HCT116 (cell line): Measurements from ENCODE around the gene CLDN2. TPM values are rescaled to one million over a fixed set of nuclear protein-coding genes. Genes with fewer than 3 reads are reported as not detected.

Experiments
- ATAC-seq: fragments of 200-7000 bp; cut with Tn5 transposase; 2 replicates; pipeline ENCODE4 v1.9.1; 2020; ENCODE audit warnings: mild to moderate bottlenecking, moderate library complexity
- BruUV-seq: library from RNA; stranded (reverse); fragments of 400-500 nt; replicated peaks from 2 replicates; lab custom pipeline; 2021; lab: Mats Ljungman, UMichigan
- CTCF ChIA-PET: fragments of 300-600 bp; sonication (Branson Sonifier 250); formaldehyde crosslinking; loops from one replicate; lab custom pipeline; 2021; ENCODE audit warnings: antibody characterized with exemption; lab: Charles Lee
- POLR2A ChIA-PET: fragments of 300-600, 350-600 bp; sonication (Branson Sonifier 250); formaldehyde crosslinking; loops from one replicate; lab custom pipeline; 2021; ENCODE audit warnings: antibody characterized with exemption; lab: Charles Lee
- RAD21 ChIA-PET, 2 experiments: fragments of 300-600 bp; sonication (Branson Sonifier 250); formaldehyde crosslinking; loops; one replicate each; lab custom pipeline; 2023; ENCODE audit warnings: low total read pairs in 2 of 2; ENCODE audit not compliant: uncharacterized antibody in 2 of 2, unreplicated experiment in 2 of 2, low non-redundant PET in 1 of 2; lab: Charles Lee
- DNase-seq: peaks from one replicate; pipeline ENCODE4 v3.0.0-alpha.2; 2010; ENCODE audit warnings: low read depth, low spot score
- H2AFZ ChIP-seq: fragments of 200-600 bp; shearing (Covaris generic), sonication (generic); 2 replicates; pipeline ENCODE4 v1.6.1; 2017; ENCODE audit warnings: low read depth, mixed run types, mixed read lengths, antibody characterized with exemption, low read length; ENCODE audit not compliant: poor library complexity, severe bottlenecking
- H3K27ac ChIP-seq: 2 replicates; pipeline ENCODE4 v1.5.1; 2012; ENCODE audit warnings: low read depth, low read length
- H3K27me3 ChIP-seq: fragments of 200-600 bp; sonication (generic); 2 replicates; pipeline ENCODE4 v1.6.1; 2016; ENCODE audit warnings: mixed run types, low read length, mixed read lengths; ENCODE audit not compliant: insufficient read depth
- H3K36me3 ChIP-seq, 2 experiments: fragments of 200-500 bp in 1 of 2; fragments of 200-600 bp in 1 of 2; sonication (Bioruptor generic) in 1 of 2; sonication (generic) in 1 of 2; 2 replicates each; pipeline versions ENCODE4 v1.5.1 to v1.6.1; 2014 to 2016; ENCODE audit warnings: low read length in 2 of 2, inconsistent platforms in 1 of 2, mixed read lengths in 1 of 2, mixed run types in 1 of 2; ENCODE audit not compliant: insufficient read depth in 2 of 2, control insufficient read depth in 1 of 2
- H3K4me1 ChIP-seq, 2 experiments: fragments of 200-600 bp in 1 of 2; sonication (generic) in 1 of 2; 2 replicates each; pipeline versions ENCODE4 v1.5.1 to v1.6.1; 2012 to 2017; ENCODE audit warnings: low read length in 2 of 2, inconsistent platforms in 1 of 2, mild to moderate bottlenecking in 1 of 2, mixed read lengths in 1 of 2, mixed run types in 1 of 2, moderate library complexity in 1 of 2; ENCODE audit not compliant: insufficient read depth in 2 of 2, control insufficient read depth in 1 of 2
- H3K4me2 ChIP-seq: fragments of 200-600 bp; sonication (generic); 2 replicates; pipeline ENCODE4 v1.6.1; 2017; ENCODE audit warnings: mixed run types, low read length, mixed read lengths
- H3K4me3 ChIP-seq, 2 experiments: fragments of 200-600 bp in 1 of 2; sonication (generic) in 1 of 2; replicated peaks in 1 of 2; 2 replicates each; pipeline ENCODE4 v1.5.1; 2011 to 2016; ENCODE audit warnings: low read length in 2 of 2, control low read depth in 1 of 2, low read depth in 1 of 2, mild to moderate bottlenecking in 1 of 2, mixed read lengths in 1 of 2, mixed run types in 1 of 2
- H3K79me2 ChIP-seq: fragments of 200-600 bp; sonication (generic); 2 replicates; pipeline ENCODE4 v1.6.1; 2017; ENCODE audit warnings: mild to moderate bottlenecking, mixed run types, low read length, moderate library complexity, mixed read lengths; ENCODE audit not compliant: insufficient read depth
- H3K9ac ChIP-seq: fragments of 200-600 bp; sonication (generic); 2 replicates; pipeline ENCODE4 v1.6.1; 2016; ENCODE audit warnings: low read length, mixed read lengths
- H3K9me2 ChIP-seq: fragments of 200-600 bp; sonication (generic), shearing (Covaris generic); 2 replicates; pipeline ENCODE4 v1.6.1; 2017; ENCODE audit warnings: mixed run types, mild to moderate bottlenecking, moderate library complexity; ENCODE audit not compliant: insufficient read depth
- H3K9me3 ChIP-seq, 2 experiments: fragments of 200-500 bp in 1 of 2; fragments of 200-600 bp in 1 of 2; sonication (Bioruptor generic) in 1 of 2; sonication (generic) in 1 of 2; 2 replicates each; pipeline ENCODE4 v1.6.1; 2014 to 2017; ENCODE audit warnings: low read length in 2 of 2, mixed read lengths in 2 of 2, inconsistent platforms in 1 of 2, low read depth in 1 of 2, mild to moderate bottlenecking in 1 of 2, mixed run types in 1 of 2, moderate library complexity in 1 of 2; ENCODE audit not compliant: control insufficient read depth in 1 of 2, insufficient read depth in 1 of 2
- H4K20me1 ChIP-seq: fragments of 200-600 bp; sonication (generic), shearing (Covaris generic); 2 replicates; pipeline ENCODE4 v1.6.1; 2017; ENCODE audit warnings: mixed run types, mild to moderate bottlenecking, moderate library complexity; ENCODE audit not compliant: insufficient read depth
- EGR1 ChIP-seq: IDR thresholded peaks from 2 replicates; pipeline ENCODE4 v1.6.1; 2012; ENCODE audit warnings: low read depth
- ELF1 ChIP-seq: IDR thresholded peaks from 2 replicates; pipeline ENCODE4 v1.6.1; 2012; ENCODE audit warnings: low read depth, borderline replicate concordance
- EZH2 ChIP-seq: fragments of 200-600 bp; sonication (generic); IDR thresholded peaks from 2 replicates; pipeline ENCODE4 v1.6.1; 2017; ENCODE audit warnings: antibody characterized with exemption, mixed run types
- EZH2phosphoT487 ChIP-seq: fragments of 200-600 bp; IDR thresholded peaks from 2 replicates; pipeline ENCODE4 v1.6.1; 2018; ENCODE audit warnings: antibody characterized with exemption, borderline replicate concordance
- FOSL1 ChIP-seq: IDR thresholded peaks from 2 replicates; pipeline ENCODE4 v1.6.1; 2012; ENCODE audit warnings: low read depth
- JUND ChIP-seq: IDR thresholded peaks from 2 replicates; pipeline ENCODE4 v1.6.1; 2012
- POLR2A ChIP-seq: IDR thresholded peaks from 2 replicates; pipeline ENCODE4 v1.7.0; 2011; ENCODE audit warnings: borderline replicate concordance; ENCODE audit not compliant: insufficient read depth, insufficient read length; ENCODE audit errors: extremely low read depth
- RAD21 ChIP-seq: IDR thresholded peaks from 2 replicates; pipeline ENCODE4 v1.6.1; 2012; ENCODE audit warnings: low read depth, mild to moderate bottlenecking
- SRF ChIP-seq: IDR thresholded peaks from 2 replicates; pipeline ENCODE4 v1.6.1; 2012; ENCODE audit warnings: low read depth
- TCF7L2 ChIP-seq: IDR thresholded peaks from 2 replicates; pipeline ENCODE4 v1.7.0; 2011; ENCODE audit warnings: borderline replicate concordance, inconsistent platforms; ENCODE audit not compliant: insufficient read depth, insufficient read length; ENCODE audit errors: extremely low read depth
- YY1 ChIP-seq: IDR thresholded peaks from 2 replicates; pipeline ENCODE4 v1.6.1; 2011; ENCODE audit warnings: low read length, low read depth, moderate library complexity, mild to moderate bottlenecking; ENCODE audit not compliant: insufficient replicate concordance; ENCODE audit errors: extremely low read depth
- ZFX ChIP-seq: fragments of 450-650 bp; IDR thresholded peaks from 2 replicates; pipeline ENCODE4 v1.6.1; 2017
- intact Hi-C: fragments of 100-400 bp; cut with micrococcal nuclease; formaldehyde crosslinking; loops from 2 replicates; pipeline ENCODE4 v1.10.0; 2022
- total RNA-seq: library from RNA; stranded (reverse); gene quantifications from one replicate; pipeline ENCODE4 v1.2.1, GENCODE V29; 2021; ENCODE audit not compliant: unreplicated experiment
- TF ChIP-seq, protein P1 (sequence below): IDR thresholded peaks from 2 replicates; pipeline ENCODE4 v1.6.1; 2012
- TF ChIP-seq, protein P2 (sequence below): IDR thresholded peaks from 2 replicates; pipeline ENCODE4 v1.6.1; 2012; ENCODE audit warnings: low read depth
- TF ChIP-seq, protein P3 (sequence below): IDR thresholded peaks from 2 replicates; pipeline ENCODE4 v1.6.1; 2011; ENCODE audit warnings: mild to moderate bottlenecking, low read length, moderate library complexity; ENCODE audit not compliant: insufficient replicate concordance; ENCODE audit errors: extremely low read depth
- TF ChIP-seq, protein P4 (sequence below): IDR thresholded peaks from 2 replicates; pipeline ENCODE4 v1.6.1; 2012

CLDN2 gene
- total RNA-seq, 1 experiment from 2014 or later = 0.10 TPM

DNA sequence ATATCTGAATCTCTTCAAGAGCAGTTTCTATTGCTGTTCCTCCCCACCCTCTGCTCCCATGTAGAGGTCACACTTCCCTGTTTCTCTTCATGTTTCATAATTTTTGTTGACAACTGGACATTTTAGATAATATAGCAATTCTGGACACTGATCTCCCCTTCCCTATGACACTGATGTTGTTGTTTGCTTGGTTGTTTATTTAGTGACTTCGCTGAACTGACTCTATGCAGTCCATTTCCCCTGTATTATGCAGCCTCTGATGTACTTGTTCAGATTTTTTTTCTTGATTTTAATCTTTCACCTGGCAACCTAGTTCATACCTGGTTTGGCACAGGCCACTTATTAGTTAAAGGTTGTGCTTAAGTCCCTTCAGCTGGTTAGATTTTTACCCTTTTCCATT is 29.2 kb downstream of the CLDN2 start:
- TF ChIP-seq SRF = no peak

DNA sequence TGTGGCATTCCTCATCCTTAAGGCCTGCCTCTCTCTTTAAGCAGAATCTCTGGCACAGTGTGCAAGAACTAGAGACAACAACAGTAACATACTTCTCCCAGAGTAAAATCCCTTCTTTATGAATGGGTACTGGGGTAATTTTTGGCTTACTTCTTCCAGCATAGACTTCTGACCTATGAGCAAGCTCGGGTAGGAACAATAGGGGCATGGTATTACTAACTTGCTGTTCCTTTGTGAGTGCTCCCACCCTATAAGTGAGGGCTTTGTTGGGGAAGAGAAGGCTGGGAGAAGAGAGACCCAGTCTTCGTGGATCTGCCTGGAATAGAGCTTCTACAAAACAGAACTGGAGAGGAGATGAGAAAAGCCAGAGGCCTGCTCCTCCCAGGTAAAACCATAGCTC is 30.2 kb downstream of the CLDN2 start:
- H3K9me3 ChIP-seq = no peaks in the 10 kb centered on the region
- H3K27ac ChIP-seq = no peak overlapping the region
- ATAC-seq = no peak
- H3K4me1 ChIP-seq = peaks cover 0 to 3% of the 10 kb centered on the region in 2 experiments; a peak in 3 of 4 replicates
- no peak overlapping the region for H3K4me3 ChIP-seq
- POLR2A ChIA-PET = no interaction called here
- H2AFZ ChIP-seq = no peak overlapping the region
- H3K4me2 ChIP-seq = no peak overlapping the region
- no peaks in the 10 kb centered on the region for H3K79me2 ChIP-seq
- no peak for DNase-seq
- no peak overlapping the region for H3K9ac ChIP-seq
- RAD21 ChIA-PET = no interaction called here
- CTCF ChIA-PET = interaction anchor here (0.7 to 1.2 kb wide), 2 partner anchors 9 to 51 kb away, joined by 3 read pairs; no protein-coding TSS in a partner anchor
- no peaks in the 10 kb centered on the region; a peak in 1 of 4 replicates for H3K36me3 ChIP-seq
- no peaks in the 10 kb centered on the region for H4K20me1 ChIP-seq
- no peaks in the 10 kb centered on the region for H3K9me2 ChIP-seq
- no peaks in the 10 kb centered on the region for H3K27me3 ChIP-seq
- BruUV-seq = no TSS peak
- intact Hi-C loops = no loop called here
- no peak for TF ChIP-seq RAD21
- TF ChIP-seq EZH2 = no peak
- no peak for TF ChIP-seq FOSL1
- TF ChIP-seq EZH2phosphoT487 = no peak
- no peak for TF ChIP-seq JUND
- TF ChIP-seq ZFX = no peak
- TF ChIP-seq POLR2A = no peak
- TF ChIP-seq, protein P1, sequence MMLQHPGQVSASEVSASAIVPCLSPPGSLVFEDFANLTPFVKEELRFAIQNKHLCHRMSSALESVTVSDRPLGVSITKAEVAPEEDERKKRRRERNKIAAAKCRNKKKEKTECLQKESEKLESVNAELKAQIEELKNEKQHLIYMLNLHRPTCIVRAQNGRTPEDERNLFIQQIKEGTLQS = no peak
- TF ChIP-seq, protein P2, sequence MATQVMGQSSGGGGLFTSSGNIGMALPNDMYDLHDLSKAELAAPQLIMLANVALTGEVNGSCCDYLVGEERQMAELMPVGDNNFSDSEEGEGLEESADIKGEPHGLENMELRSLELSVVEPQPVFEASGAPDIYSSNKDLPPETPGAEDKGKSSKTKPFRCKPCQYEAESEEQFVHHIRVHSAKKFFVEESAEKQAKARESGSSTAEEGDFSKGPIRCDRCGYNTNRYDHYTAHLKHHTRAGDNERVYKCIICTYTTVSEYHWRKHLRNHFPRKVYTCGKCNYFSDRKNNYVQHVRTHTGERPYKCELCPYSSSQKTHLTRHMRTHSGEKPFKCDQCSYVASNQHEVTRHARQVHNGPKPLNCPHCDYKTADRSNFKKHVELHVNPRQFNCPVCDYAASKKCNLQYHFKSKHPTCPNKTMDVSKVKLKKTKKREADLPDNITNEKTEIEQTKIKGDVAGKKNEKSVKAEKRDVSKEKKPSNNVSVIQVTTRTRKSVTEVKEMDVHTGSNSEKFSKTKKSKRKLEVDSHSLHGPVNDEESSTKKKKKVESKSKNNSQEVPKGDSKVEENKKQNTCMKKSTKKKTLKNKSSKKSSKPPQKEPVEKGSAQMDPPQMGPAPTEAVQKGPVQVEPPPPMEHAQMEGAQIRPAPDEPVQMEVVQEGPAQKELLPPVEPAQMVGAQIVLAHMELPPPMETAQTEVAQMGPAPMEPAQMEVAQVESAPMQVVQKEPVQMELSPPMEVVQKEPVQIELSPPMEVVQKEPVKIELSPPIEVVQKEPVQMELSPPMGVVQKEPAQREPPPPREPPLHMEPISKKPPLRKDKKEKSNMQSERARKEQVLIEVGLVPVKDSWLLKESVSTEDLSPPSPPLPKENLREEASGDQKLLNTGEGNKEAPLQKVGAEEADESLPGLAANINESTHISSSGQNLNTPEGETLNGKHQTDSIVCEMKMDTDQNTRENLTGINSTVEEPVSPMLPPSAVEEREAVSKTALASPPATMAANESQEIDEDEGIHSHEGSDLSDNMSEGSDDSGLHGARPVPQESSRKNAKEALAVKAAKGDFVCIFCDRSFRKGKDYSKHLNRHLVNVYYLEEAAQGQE = no peak
- TF ChIP-seq EGR1 = no peak
- no peak for TF ChIP-seq SRF
- no peak for TF ChIP-seq YY1
- no peak for TF ChIP-seq TCF7L2
- no peak for TF ChIP-seq ELF1
- TF ChIP-seq, protein P3, sequence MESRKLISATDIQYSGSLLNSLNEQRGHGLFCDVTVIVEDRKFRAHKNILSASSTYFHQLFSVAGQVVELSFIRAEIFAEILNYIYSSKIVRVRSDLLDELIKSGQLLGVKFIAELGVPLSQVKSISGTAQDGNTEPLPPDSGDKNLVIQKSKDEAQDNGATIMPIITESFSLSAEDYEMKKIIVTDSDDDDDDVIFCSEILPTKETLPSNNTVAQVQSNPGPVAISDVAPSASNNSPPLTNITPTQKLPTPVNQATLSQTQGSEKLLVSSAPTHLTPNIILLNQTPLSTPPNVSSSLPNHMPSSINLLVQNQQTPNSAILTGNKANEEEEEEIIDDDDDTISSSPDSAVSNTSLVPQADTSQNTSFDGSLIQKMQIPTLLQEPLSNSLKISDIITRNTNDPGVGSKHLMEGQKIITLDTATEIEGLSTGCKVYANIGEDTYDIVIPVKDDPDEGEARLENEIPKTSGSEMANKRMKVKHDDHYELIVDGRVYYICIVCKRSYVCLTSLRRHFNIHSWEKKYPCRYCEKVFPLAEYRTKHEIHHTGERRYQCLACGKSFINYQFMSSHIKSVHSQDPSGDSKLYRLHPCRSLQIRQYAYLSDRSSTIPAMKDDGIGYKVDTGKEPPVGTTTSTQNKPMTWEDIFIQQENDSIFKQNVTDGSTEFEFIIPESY = no peak
- TF ChIP-seq, protein P4, sequence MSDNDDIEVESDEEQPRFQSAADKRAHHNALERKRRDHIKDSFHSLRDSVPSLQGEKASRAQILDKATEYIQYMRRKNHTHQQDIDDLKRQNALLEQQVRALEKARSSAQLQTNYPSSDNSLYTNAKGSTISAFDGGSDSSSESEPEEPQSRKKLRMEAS = no peak

More for the DNA sequence above, 29.2 kb downstream of the CLDN2 start:
- CTCF ChIA-PET = no interaction called here
- Histone ChIP-seq H3K27me3 (no peaks in the 10 kb centered on the region), H4K20me1 (no peaks in the 10 kb centered on the region), H3K9me3 (no peaks in the 10 kb centered on the region), H3K27ac (no peak overlapping the region), H3K4me2 (no peak overlapping the region), H3K9me2 (no peaks in the 10 kb centered on the region), H3K79me2 (no peaks in the 10 kb centered on the region), H3K4me3 (no peak overlapping the region), H3K9ac (no peak overlapping the region), H3K4me1 (no peaks in the 10 kb centered on the region; a peak in 1 of 4 replicates), H2AFZ (no peak overlapping the region), H3K36me3 (no peaks in the 10 kb centered on the region; a peak in 1 of 4 replicates)
- intact Hi-C loops = no loop called here
- no TSS peak for BruUV-seq
- POLR2A ChIA-PET = no interaction called here
- DNase-seq (no peak), ATAC-seq (no peak)
- RAD21 ChIA-PET = no interaction called here
